GM12878 (cell line): ENCODE results near the gene ERN2. TPM values are rescaled to one million over a fixed set of nuclear protein-coding genes. Genes with fewer than 3 reads are reported as not detected.

Experiments used
- ATAC-seq: fragments of 200-7000 bp; cut with Tn5 transposase; 3 replicates; pipeline ENCODE4 v1.9.1; 2020; ENCODE audit warnings: mild to moderate bottlenecking, moderate library complexity
- BruUV-seq: library from RNA; stranded (reverse); fragments of 400-500 nt; replicated peaks from 2 replicates; lab custom pipeline; 2021; lab: Mats Ljungman, UMichigan
- CTCF ChIA-PET: fragments of 300-600 bp; sonication (Branson Sonifier 250); formaldehyde crosslinking; extraction: SDS; loops from one replicate; lab custom pipeline; 2021; ENCODE audit warnings: inconsistent platforms; lab: Yijun Ruan, JAX
- POLR2A ChIA-PET: fragments of 350-600 bp; formaldehyde crosslinking; extraction: SDS; loops from one replicate; lab custom pipeline; 2021; ENCODE audit warnings: inconsistent platforms; lab: Charles Lee
- RAD21 ChIA-PET: fragments of 300-600 bp; sonication (Branson Sonifier 250); formaldehyde crosslinking; loops from one replicate; lab custom pipeline; 2023; ENCODE audit warnings: antibody characterized with exemption; ENCODE audit not compliant: unreplicated experiment; lab: Charles Lee
- SMC1A ChIA-PET: fragments of 300-600 bp; sonication (Branson Sonifier 250); formaldehyde crosslinking; loops from one replicate; lab custom pipeline; 2023; ENCODE audit not compliant: unreplicated experiment, uncharacterized antibody; lab: Charles Lee
- DNase-seq: peaks from one replicate; pipeline ENCODE4 v3.0.0-alpha.2; 2011; ENCODE audit warnings: low read depth, low spot score
- FAIRE-seq: peaks from 3 replicates; lab custom pipeline; 2011; peaks lifted over from hg19 to GRCh38; lab: Jason Lieb, UNC
- H2AFZ ChIP-seq: 2 replicates; pipeline ENCODE4 v1.6.0; 2011; ENCODE audit warnings: low read depth, low read length, control low read depth; ENCODE audit not compliant: control insufficient read depth
- H3K27ac ChIP-seq: 2 replicates; pipeline ENCODE4 v1.5.1; 2011; ENCODE audit warnings: control low read depth; ENCODE audit not compliant: control insufficient read depth, insufficient read depth
- H3K27me3 ChIP-seq, 2 experiments: replicated peaks in 1 of 2; 2 replicates each; pipeline versions ENCODE4 v1.6.0 to v1.6.1; 2011; ENCODE audit warnings: low read length in 1 of 2; ENCODE audit not compliant: control insufficient read depth in 2 of 2, insufficient read depth in 2 of 2
- H3K36me3 ChIP-seq, 2 experiments: 2 replicates each; pipeline ENCODE4 v1.5.1; 2011; ENCODE audit warnings: low read length in 1 of 2; ENCODE audit not compliant: control insufficient read depth in 2 of 2, insufficient read depth in 2 of 2
- H3K4me1 ChIP-seq: 2 replicates; pipeline ENCODE4 v1.6.1; 2011; ENCODE audit warnings: mild to moderate bottlenecking, low read length, moderate library complexity, mixed read lengths; ENCODE audit not compliant: control insufficient read depth, insufficient read depth
- H3K4me2 ChIP-seq: 2 replicates; pipeline ENCODE4 v1.6.0; 2011; ENCODE audit warnings: control low read depth; ENCODE audit not compliant: control insufficient read depth, insufficient read depth
- H3K4me3 ChIP-seq: fragments of 200-600 bp; sonication (generic); 2 replicates; pipeline ENCODE4 v1.5.1; 2016
- H3K79me2 ChIP-seq: 2 replicates; pipeline ENCODE4 v1.6.0; 2011; ENCODE audit warnings: low read length; ENCODE audit not compliant: control insufficient read depth, insufficient read depth
- H3K9ac ChIP-seq: 2 replicates; pipeline ENCODE4 v1.8.0; 2011; ENCODE audit warnings: low read length, control low read depth, mixed read lengths; ENCODE audit not compliant: control insufficient read depth, insufficient read depth
- H3K9me3 ChIP-seq: replicated peaks from 3 replicates; pipeline ENCODE4 v1.5.1; 2011; ENCODE audit warnings: mild to moderate bottlenecking, low read length; ENCODE audit not compliant: control insufficient read depth, insufficient read depth
- H4K20me1 ChIP-seq: 2 replicates; pipeline ENCODE4 v1.6.0; 2011; ENCODE audit not compliant: control insufficient read depth, insufficient read depth
- CREB1 ChIP-seq: IDR thresholded peaks from 2 replicates; pipeline ENCODE4 v1.6.1; 2012; ENCODE audit warnings: low read depth, mild to moderate bottlenecking, inconsistent platforms
- EGR1 ChIP-seq, 2 experiments: IDR thresholded peaks; 1 replicate in 1 of 2; 2 replicates in 1 of 2; pipeline ENCODE4 v1.6.1; 2011 to 2012; ENCODE audit warnings: low read depth in 2 of 2, low read length in 2 of 2, borderline replicate concordance in 1 of 2, mild to moderate bottlenecking in 1 of 2, moderate library complexity in 1 of 2
- EP300 ChIP-seq, 2 experiments: fragments of 150-350 bp in 1 of 2; IDR thresholded peaks; 2 replicates each; pipeline ENCODE4 v1.6.1; 2011 to 2012; ENCODE audit warnings: low read depth in 2 of 2, low read length in 2 of 2, borderline replicate concordance in 1 of 2, improper control_type of control experiment in 1 of 2, inconsistent platforms in 1 of 2; ENCODE audit not compliant: control insufficient read depth in 1 of 2
- ETV6 ChIP-seq, 2 experiments: fragments of 450-650 bp in 1 of 2; IDR thresholded peaks in 1 of 2; conservative IDR thresholded peaks in 1 of 2; 2 replicates each; pipeline ENCODE4 v1.6.1; 2014; ENCODE audit warnings: antibody characterized with exemption in 1 of 2, borderline replicate concordance in 1 of 2, low read depth in 1 of 2, mild to moderate bottlenecking in 1 of 2, moderate library complexity in 1 of 2
- IKZF1 ChIP-seq: fragments of 450-650 bp; conservative IDR thresholded peaks from 2 replicates; pipeline ENCODE4 v1.6.1; 2017; ENCODE audit warnings: antibody characterized with exemption, mild to moderate bottlenecking
- JUNB ChIP-seq: IDR thresholded peaks from 2 replicates; pipeline ENCODE4 v1.6.1; 2016; ENCODE audit warnings: antibody characterized with exemption, mild to moderate bottlenecking
- NFIC ChIP-seq: IDR thresholded peaks from 2 replicates; pipeline ENCODE4 v1.6.1; 2012; ENCODE audit warnings: low read depth, mild to moderate bottlenecking, inconsistent platforms, low read length, moderate library complexity
- NFYA ChIP-seq: IDR thresholded peaks from 2 replicates; pipeline ENCODE4 v1.6.1; 2011; ENCODE audit warnings: low read depth, mild to moderate bottlenecking, low read length, improper control_type of control experiment, borderline replicate concordance
- RAD21 ChIP-seq: IDR thresholded peaks from 2 replicates; pipeline ENCODE4 v1.6.1; 2011; ENCODE audit warnings: mild to moderate bottlenecking, low read depth, low read length, moderate library complexity; ENCODE audit not compliant: insufficient read depth
- ZSCAN29 ChIP-seq: fragments of 450-650 bp; IDR thresholded peaks from 2 replicates; pipeline ENCODE4 v1.6.1; 2017; ENCODE audit warnings: mild to moderate bottlenecking, moderate library complexity
- WGBS: methylation state at CpG from one replicate; pipeline ENCODE4 v1.1.6; 2016; ENCODE audit warnings: low lambda C conversion rate; ENCODE audit not compliant: insufficient replicate concordance, insufficient coverage; ENCODE audit errors: missing lambda C conversion rate; 5-methylcytosine and 5-hydroxymethylcytosine counted together
- in situ Hi-C: fragments of 300-500 bp; cut with MboI; formaldehyde crosslinking; loops from 9 replicates; pipeline ENCODE4 v1.14.3; 2018; ENCODE audit warnings: mixed read lengths
- intact Hi-C: fragments of 100-400 bp; cut with micrococcal nuclease; formaldehyde crosslinking; loops from one replicate; pipeline ENCODE4 v1.14.2; 2022; ENCODE audit not compliant: unreplicated experiment
- polyA plus RNA-seq, 11 experiments: library from polyadenylated mRNA; depleted of rRNA in 4 of 11; unstranded in 6 of 11; stranded (reverse) in 5 of 11; fragments of >200 nt; fragmentation: Nextera tagmentation in 4 of 11; fragmentation: Illumina TruSeq in 1 of 11; extraction: Ambion mirVana in 4 of 11; extraction: Trizol in 1 of 11; gene quantifications; 1 replicate in 1 of 11; 2 replicates in 10 of 11; pipeline versions ENCODE4 v1.2.1 to v1.2.3, GENCODE V29; 2011 to 2016; ENCODE audit warnings: inconsistent platforms in 2 of 11, missing spikeins in 2 of 11, low read depth in 1 of 11
- total RNA-seq, 4 experiments: library from RNA; depleted of rRNA in 3 of 4; stranded (reverse); fragments of >200 nt in 3 of 4; fragmentation: Illumina TruSeq in 1 of 4; extraction: Trizol in 1 of 4; gene quantifications; 2 replicates each; pipeline versions ENCODE4 v1.2.1 to v1.2.3, GENCODE V29; 2013 to 2021
- TF ChIP-seq, protein P1 (sequence below): fragments of 150-350 bp; IDR thresholded peaks from 2 replicates; pipeline ENCODE4 v1.6.1; 2014; ENCODE audit warnings: mild to moderate bottlenecking, low read depth, low read length
- TF ChIP-seq, protein P2 (sequence below): fragments of 450-650 bp; IDR thresholded peaks from 2 replicates; pipeline ENCODE4 v1.6.1; 2016; ENCODE audit warnings: mild to moderate bottlenecking

ERN2 gene
- total and polyA plus RNA-seq, 10 of the 15 experiments (the other 5 are each of a cell fraction or from before 2014, with no cell fraction given), result 0.06 to 0.95 (median 0.36) TPM; not detected in 5

DNA sequence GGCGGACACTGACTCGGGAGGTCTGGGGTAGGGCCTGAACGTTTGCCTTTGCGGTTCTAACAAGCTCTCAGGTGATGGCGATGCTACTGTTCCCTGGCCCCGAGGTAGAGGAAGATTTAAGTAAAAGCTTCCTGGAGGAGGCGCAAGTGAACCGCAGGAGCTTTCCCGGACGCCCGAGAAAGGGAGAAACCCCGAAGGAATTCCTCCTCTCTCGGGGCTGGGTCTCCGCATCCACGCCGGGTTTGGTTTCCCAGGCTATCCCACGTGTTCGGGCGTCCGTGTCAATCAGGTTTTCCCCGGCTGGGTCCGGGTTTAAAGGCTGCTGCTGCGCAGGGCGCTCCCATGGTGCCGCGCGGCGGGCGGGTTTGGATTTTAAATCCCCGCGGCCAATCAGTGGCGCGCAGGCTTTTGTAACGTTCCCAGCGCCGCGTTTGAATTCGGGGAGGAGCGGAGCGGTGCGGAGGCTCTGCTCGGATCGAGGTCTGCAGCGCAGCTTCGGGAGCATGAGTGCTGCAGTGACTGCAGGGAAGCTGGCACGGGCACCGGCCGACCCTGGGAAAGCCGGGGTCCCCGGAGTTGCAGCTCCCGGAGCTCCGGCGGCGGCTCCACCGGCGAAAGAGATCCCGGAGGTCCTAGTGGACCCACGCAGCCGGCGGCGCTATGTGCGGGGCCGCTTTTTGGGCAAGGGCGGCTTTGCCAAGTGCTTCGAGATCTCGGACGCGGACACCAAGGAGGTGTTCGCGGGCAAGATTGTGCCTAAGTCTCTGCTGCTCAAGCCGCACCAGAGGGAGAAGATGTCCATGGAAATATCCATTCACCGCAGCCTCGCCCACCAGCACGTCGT lies 34.4 kb downstream of the ERN2 start, which contains the start of gene PLK1 (continued):
- TF ChIP-seq, protein P1, sequence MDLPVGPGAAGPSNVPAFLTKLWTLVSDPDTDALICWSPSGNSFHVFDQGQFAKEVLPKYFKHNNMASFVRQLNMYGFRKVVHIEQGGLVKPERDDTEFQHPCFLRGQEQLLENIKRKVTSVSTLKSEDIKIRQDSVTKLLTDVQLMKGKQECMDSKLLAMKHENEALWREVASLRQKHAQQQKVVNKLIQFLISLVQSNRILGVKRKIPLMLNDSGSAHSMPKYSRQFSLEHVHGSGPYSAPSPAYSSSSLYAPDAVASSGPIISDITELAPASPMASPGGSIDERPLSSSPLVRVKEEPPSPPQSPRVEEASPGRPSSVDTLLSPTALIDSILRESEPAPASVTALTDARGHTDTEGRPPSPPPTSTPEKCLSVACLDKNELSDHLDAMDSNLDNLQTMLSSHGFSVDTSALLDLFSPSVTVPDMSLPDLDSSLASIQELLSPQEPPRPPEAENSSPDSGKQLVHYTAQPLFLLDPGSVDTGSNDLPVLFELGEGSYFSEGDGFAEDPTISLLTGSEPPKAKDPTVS, result no peak
- no peak for TF ChIP-seq NFYA
- no peak for TF ChIP-seq EP300 (IDR thresholded peaks at IDR 0.05; ENCODE audit: borderline replicate concordance in 1 of 2, control insufficient read depth in 1 of 2, low read depth in 2 of 2, low read length in 2 of 2)
- no peak for TF ChIP-seq EGR1 (IDR thresholded peaks at IDR 0.05; ENCODE audit: borderline replicate concordance in 1 of 2, low read depth in 2 of 2, low read length in 2 of 2)
- TF ChIP-seq ZSCAN29, result no peak
- TF ChIP-seq NFIC, result 0 out of 2 replicates have a peak, but pooled peaks have one; percentile 14
- peak; percentile 82 for TF ChIP-seq IKZF1

DNA sequence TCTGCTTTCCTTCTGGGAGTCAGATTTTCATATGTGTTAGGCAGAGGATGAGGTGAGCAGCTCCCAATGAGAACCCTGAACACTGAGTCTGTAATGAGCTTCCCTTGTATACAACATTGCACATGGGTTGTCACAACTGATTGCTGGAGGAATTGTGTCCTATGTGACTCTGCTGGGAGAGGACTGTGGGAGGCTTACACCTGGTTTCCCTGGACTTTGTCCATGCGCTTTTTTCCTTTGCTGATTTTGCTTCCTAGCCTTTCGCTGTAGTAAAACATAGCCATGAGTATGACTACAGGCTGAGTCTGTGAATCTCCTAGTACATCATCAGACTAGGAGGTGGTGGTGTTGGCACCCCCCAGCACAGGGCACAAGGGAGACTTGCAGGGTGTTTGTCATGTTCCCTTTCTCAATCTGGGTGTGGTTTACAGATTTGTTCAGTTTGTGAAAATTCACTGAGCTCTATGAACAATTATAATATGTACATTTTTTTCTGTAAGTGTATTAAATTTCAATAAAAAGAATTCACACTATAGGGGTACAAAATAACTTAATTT lies 36.0 kb downstream of the ERN2 start:
- DNase-seq (no peak), ATAC-seq (no peak), FAIRE-seq (no peak)
- 97% methylated on average over 2 of the region's 2 CpGs for WGBS
- Histone ChIP-seq H3K27ac (no peak overlapping the region), H3K9me3 (no peaks in the 10 kb centered on the region), H3K4me3 (no peak overlapping the region), H3K36me3 (peaks cover 4 to 11% of the 10 kb centered on the region in 2 experiments), H3K4me1 (peaks cover 17% of the 10 kb centered on the region), H3K4me2 (no peak overlapping the region), H3K9ac (no peak overlapping the region), H3K27me3 (no peaks in the 10 kb centered on the region), H2AFZ (no peak overlapping the region), H4K20me1 (no peaks in the 10 kb centered on the region; the same call in 1 of the 2 replicates), H3K79me2 (peaks cover 36% of the 10 kb centered on the region)
- ChIA-PET SMC1A (no interaction called here), RAD21 (no interaction called here), CTCF (interaction anchor here (1.5 to 4.5 kb wide), 5 partner anchors 9 to 360 kb away, joined by 4 to 26 read pairs (median 6); no protein-coding TSS in a partner anchor), POLR2A (interaction anchor here (1.0 to 1.4 kb wide), 2 partner anchors 8 to 36 kb away, joined by 3 read pairs; partner anchors contain the start of genes DCTN5 and PALB2)
- BruUV-seq, result no TSS peak
- TF ChIP-seq ETV6 (conservative IDR thresholded peaks at IDR 0.05 in 1 of 2, IDR thresholded peaks at IDR 0.05 in 1 of 2; ENCODE audit: borderline replicate concordance in 1 of 2, low read depth in 1 of 2) (no peak), CREB1 (no peak), JUNB (no peak), RAD21 (no peak)
- TF ChIP-seq, protein P2, sequence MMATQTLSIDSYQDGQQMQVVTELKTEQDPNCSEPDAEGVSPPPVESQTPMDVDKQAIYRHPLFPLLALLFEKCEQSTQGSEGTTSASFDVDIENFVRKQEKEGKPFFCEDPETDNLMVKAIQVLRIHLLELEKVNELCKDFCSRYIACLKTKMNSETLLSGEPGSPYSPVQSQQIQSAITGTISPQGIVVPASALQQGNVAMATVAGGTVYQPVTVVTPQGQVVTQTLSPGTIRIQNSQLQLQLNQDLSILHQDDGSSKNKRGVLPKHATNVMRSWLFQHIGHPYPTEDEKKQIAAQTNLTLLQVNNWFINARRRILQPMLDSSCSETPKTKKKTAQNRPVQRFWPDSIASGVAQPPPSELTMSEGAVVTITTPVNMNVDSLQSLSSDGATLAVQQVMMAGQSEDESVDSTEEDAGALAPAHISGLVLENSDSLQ, result no peak
- intact Hi-C loops, result loop anchor here (5.0 kb wide), 1 partner anchor 35 kb away; the partner anchor contains the start of genes DCTN5 and PALB2
- in situ Hi-C loops, result no loop called here
